ENCODE data around the gene FMO4.
"Not testable (repeated sequence)": the region's sequence is repeated elsewhere in the genome, so short reads cannot be mapped to it uniquely, and the experiment has no call there.

The FMO4 gene

GRCh38 chr1:171313835-171314320 lies at the start of gene FMO4:
Gene FMO4, plus strand, starts transcription at chr1:171314183. Its CDS starts 5,643 bp downstream, at chr1:171319826.
- DNase-seq (ENCODE audit: low read depth, low spot score): peak; percentile 98

- no peak for DNase-seq (ENCODE audit: low read depth, low spot score)
These were observed 48.3 kb upstream of the FMO4 start for GRCh38 chr1:171265686-171266085.

- DNase-seq (ENCODE audit: low read depth, low spot score): no peak
These were observed 47.1 kb upstream of the FMO4 start for GRCh38 chr1:171266930-171267329.

GRCh38 chr1:171267391-171267790 lies 46.6 kb upstream of the FMO4 start:
- DNase-seq (ENCODE audit: low read depth, low spot score): peak; percentile 39

DNA sequence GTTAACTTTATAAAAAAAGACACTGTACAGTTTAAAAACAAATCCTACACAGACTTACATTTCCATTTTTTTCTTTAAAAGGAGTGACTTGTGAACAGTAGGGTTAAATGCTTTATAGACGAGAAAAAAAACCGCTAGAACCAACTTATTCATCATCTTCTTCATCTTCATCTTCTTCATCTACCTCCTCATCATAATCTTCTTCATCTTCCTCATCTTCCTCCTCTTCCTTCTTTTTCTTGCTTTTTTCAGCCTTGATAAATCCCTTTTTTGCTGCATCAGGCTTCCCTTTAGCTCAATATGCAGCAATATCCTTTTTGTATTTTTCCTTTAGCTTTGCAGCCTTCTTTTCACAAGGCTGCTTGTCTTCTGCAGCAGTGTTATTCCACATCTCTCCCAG lies 43.2 kb upstream of the FMO4 start:
- no peak for DNase-seq (ENCODE audit: low read depth, low spot score)

DNA sequence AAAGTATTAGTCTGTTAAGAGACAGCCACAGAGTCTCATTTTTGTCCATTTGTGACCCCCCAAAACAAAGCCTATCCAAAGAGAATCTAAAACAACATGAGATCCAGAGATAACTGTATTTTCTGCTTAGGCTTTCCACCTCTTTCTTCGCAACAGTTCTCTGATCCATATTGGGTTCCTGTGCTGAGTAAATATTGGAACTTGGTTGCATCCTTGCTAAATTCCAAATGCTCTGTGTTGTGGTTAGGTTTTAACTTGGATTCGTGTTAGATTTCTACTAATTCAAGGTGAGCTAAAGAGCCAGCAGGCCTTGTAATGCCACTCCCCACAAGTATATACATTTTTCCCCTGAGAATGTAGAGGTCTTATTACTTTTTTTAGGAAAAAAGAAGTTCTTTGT lies 36.4 kb upstream of the FMO4 start:
- no peak for DNase-seq (ENCODE audit: low read depth, low spot score)

DNA sequence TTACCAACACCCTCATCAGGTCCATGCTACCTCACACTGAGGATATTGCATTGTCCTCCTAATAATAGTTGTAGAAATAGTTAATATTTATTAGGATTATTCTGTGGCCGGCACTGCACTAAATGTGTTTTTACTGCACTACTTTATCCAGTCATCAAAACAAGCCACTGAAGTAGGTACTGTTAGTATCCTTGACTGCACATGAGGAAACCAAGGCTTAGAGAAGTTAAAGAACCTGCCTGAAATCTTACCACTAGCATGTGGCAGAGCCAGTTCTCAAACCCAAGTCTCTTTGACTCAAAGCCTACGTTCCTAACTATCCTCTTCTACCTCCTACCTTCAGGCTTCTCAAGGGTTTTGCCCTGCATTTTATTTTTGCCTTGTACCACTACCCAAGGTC lies 34.7 kb upstream of the FMO4 start:
- DNase-seq (ENCODE audit: low read depth, low spot score): no peak

DNA sequence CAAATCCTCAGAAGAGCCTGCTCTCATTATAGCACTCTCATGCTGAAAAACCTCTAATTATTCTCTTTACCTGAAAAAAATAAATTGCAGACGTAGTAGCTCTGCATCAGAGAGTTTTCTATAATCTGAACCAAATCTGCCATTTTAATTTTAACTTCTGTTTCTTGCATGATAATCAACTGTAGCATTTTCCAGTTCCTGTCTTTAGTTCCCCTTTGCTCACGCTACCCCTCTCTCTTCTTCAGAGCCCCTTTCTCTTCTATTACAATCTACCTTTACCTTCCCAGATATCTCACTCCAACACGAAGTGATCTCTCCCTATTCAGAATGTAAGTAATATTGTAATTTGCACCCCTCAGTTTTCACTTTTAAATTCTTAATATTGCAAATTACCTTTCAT lies 34.3 kb upstream of the FMO4 start:
- no peak for DNase-seq (ENCODE audit: low read depth, low spot score)

DNA sequence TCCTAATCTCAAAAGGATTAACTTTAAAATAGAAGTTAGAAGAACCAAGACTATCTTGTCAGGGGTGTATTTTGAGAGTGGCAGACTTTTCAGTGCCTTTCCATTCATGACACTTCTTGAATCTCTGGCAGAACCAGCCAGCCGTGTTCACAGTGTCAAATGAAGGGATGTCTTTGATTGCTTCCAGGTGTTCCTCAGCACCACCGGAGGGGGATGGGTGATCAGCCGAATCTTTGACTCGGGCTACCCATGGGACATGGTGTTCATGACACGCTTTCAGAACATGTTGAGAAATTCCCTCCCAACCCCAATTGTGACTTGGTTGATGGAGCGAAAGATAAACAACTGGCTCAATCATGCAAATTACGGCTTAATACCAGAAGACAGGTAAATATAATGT lies 33.4 kb upstream of the FMO4 start:
- no peak for DNase-seq (ENCODE audit: low read depth, low spot score)

DNA sequence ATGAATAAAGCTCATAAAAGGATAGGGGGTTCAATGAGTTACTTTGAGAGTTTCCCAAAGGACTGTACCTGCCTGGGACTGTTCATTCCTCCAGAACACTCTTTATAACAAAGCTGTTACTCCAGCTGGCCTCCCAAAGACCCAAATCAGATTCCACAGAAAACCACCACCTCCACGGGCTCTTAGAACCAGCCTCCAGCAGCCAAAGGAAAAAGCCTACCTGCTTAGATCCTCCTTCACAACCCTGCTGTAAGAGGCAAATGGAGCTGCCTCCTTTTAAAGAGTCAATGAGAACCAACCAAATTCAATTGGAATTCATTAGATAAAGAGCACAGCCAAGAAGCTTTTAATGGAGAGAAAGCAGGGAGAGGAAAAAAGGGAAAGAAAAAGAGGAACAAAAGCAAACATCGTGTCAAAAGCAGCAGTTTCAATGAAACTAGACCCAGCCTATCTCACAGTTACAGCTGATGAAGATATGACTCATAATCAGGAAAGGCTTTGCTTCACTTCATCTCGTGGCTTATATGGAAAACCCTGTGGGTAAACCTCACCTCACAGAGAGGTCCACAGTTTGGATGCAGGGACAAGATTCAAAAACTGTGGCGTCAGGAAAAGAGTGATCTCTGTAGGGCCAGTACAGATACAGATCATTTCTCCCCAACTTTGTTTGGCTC lies 27.8 kb upstream of the FMO4 start:
- peak; percentile 31 for DNase-seq (ENCODE audit: low read depth, low spot score)

GRCh38 chr1:171290621-171291020 lies 23.4 kb upstream of the FMO4 start:
- no peak for DNase-seq (ENCODE audit: low read depth, low spot score)

DNA sequence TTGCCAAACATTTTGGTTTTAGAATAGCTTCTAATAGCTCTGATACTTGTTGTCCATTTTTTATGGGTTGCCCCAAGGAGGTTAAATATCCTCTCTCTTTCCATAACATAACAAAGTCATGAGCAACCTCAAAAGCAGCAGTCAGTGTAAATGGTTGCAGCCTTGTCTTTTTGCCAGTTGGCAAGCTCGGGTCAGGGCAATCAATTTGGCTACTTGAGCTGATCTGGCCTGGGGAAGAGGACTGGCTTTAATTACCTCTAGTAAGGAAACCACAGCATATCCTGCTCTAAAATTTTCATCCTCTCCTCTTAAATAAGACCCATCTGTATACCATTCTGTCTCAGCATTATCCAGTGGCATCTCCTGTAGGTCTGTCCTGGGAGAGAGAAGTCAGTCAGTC lies 21.2 kb upstream of the FMO4 start:
- peak; percentile 23 for DNase-seq (ENCODE audit: low read depth, low spot score)

- not testable (repeated sequence) for DNase-seq (ENCODE audit: low read depth, low spot score)
These were observed 18.6 kb upstream of the FMO4 start for GRCh38 chr1:171295383-171295782.

DNA sequence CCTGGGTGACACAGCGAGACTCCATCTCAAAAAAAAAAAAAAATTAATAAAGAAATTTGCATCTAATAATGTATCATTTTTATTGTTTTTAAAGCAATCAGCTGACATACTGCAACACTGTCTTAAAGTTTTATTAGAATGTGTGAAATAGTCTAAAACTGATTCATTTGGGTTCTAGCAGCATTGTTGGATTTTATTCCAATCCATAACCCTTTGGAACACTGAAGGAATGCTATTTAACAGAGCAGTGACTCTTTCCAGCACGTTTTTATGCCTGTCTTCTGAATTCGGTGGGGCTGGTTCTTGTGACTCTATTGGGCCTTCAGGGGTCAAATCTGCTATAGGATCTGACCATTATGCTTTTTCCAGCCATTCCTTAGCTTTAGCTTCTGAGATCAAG lies 18.2 kb upstream of the FMO4 start:
- DNase-seq (ENCODE audit: low read depth, low spot score): no peak

- DNase-seq (ENCODE audit: low read depth, low spot score): no peak
These were observed 17.1 kb upstream of the FMO4 start for GRCh38 chr1:171296897-171297296.

DNA sequence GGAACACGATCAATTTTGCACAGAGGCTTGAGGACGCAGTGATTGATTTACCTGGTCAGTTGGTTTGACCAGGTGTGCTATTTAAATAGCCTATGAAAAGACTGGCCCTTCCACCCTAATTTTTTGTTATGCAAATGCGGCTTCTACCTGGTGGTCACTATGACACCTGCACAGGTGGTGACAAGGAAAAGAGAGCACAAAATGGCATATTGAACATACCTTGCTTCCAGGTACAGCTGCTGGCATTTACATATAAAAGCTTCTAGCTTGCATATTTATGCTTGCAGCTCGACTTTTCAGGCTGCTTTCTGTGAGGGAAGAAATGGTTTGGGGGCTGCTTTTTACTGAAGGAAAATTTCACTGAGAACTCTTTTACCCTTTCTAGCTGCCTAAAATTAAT lies 15.3 kb upstream of the FMO4 start:
- no peak for DNase-seq (ENCODE audit: low read depth, low spot score)

- no peak for DNase-seq (ENCODE audit: low read depth, low spot score)
These were observed 14.6 kb upstream of the FMO4 start for GRCh38 chr1:171299342-171299741.

DNA sequence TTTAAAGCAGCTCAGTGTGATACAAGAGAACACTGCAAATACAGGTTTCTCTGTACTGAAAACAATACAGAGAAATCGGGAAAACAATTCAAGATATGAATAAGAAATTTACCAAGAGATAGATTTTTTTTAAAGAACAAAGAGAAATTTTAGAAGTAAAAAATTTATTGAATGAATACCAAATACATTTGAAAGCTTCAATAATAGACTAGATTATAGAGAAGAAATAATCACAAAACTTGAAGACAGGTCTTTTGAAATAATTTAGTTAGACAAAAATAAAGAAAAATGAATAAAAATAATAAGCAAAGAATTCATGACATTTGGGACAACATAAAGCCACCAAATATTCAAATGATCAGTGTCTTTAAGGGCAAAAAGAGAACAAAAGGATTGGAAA lies 13.6 kb upstream of the FMO4 start:
- DNase-seq (ENCODE audit: low read depth, low spot score): no peak

GRCh38 chr1:171310661-171311087 lies 3.3 kb upstream of the FMO4 start:
- DNase-seq (ENCODE audit: low read depth, low spot score): no peak

GRCh38 chr1:171311771-171312558 lies 2.0 kb upstream of the FMO4 start:
- no peak for DNase-seq (ENCODE audit: low read depth, low spot score)

DNA sequence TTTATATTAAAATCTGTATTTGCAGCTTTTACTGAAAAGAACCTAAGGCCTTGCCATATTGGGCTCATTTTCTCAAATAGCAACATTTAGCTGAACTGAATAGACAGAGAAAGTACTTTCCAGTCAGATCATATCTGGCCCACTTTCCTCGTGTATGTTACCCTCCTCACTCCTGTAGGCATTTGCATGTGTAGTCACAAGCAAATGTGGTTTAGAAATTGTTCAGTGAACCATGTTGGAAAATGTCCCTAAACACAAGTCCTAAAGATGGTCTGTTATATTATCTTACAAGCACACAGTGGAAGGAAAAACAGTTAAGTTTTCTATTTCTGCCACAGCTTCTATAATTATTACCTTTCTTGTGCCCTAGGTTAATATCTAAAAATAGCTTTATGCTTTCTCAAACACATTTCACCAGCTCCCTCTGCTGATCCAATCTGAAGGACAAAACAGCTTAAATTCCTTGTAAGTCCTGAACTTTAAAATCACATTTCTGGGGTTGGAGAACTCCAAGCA lies 606 bp upstream of the FMO4 start:
- DNase-seq (ENCODE audit: low read depth, low spot score): no peak

DNA sequence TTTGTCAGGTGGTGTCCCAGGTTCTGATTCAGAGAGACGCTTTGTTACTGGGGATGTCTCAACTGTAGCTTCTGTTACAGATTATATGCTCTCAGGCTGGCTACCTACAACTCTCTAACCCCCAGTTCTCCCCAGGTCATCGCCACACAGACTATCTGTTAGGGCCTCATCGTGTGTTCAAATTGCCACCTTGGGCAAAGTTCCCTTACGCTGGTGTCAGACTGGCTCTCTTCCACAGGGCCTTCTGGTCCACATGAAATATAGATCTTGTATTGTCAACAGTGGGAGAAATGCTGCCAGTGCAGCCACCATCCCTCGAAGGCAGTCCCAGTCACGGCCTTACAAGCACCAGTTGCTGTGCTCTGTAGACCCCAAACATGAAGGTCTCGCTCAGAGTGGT lies 15.3 kb downstream of the FMO4 start:
- DNase-seq (ENCODE audit: low read depth, low spot score): no peak
